DMS153 treated with DMSO at 0.1 percent for 48 hours (cell line): Measurements from ENCODE around the gene FBXO8.

Source experiments
- DNase-seq: peaks from one replicate; lab custom pipeline; 2025; ENCODE audit not compliant: unreplicated experiment; lab: John Stamatoyannopoulos, UW

Gene FBXO8

GRCh38 chr4:174210952-174211490 is 72.4 kb downstream of the FBXO8 start:
- DNase-seq: no peak

- no peak for DNase-seq
These were observed 73.1 kb downstream of the FBXO8 start for GRCh38 chr4:174210354-174210753.

GRCh38 chr4:174209341-174209740 is 74.1 kb downstream of the FBXO8 start:
- no peak for DNase-seq

- no peak for DNase-seq
These were observed 76.1 kb downstream of the FBXO8 start for GRCh38 chr4:174207367-174207766.

- DNase-seq: no peak
These were observed 79.2 kb downstream of the FBXO8 start for GRCh38 chr4:174204164-174204831.

GRCh38 chr4:174201871-174202270 is 81.6 kb downstream of the FBXO8 start:
- no peak for DNase-seq

GRCh38 chr4:174199735-174200134 is 83.7 kb downstream of the FBXO8 start:
- no peak for DNase-seq

GRCh38 chr4:174198828-174199227 is 84.6 kb downstream of the FBXO8 start:
- no peak for DNase-seq

- no peak for DNase-seq
These were observed 85.1 kb downstream of the FBXO8 start for GRCh38 chr4:174198396-174198795.

GRCh38 chr4:174193438-174194374 is 89.8 kb downstream of the FBXO8 start:
- DNase-seq: no peak

- DNase-seq: no peak
These were observed 90.5 kb downstream of the FBXO8 start for GRCh38 chr4:174192943-174193342.

- DNase-seq: no peak
These were observed 92.5 kb downstream of the FBXO8 start for GRCh38 chr4:174190832-174191500.

- DNase-seq: no peak
These were observed 94.0 kb downstream of the FBXO8 start for GRCh38 chr4:174189392-174190015.
